ENCODE results near the gene GAREM1. TPM values are rescaled to one million over a fixed set of nuclear protein-coding genes. Genes with fewer than 3 reads are reported as not detected.

GAREM1 gene
- total RNA-seq, 1 experiment from 2014 or later: 11.1 TPM

GRCh38 chr18:32424696-32425095, 46.0 kb downstream of the GAREM1 start (continued):
- TF ChIP-seq YY1 (IDR thresholded peaks at IDR 0.05; ENCODE audit: extremely low read depth, insufficient replicate concordance, low read depth, low read length) (no peak), POLR2A (IDR thresholded peaks at IDR 0.05; ENCODE audit: borderline replicate concordance, extremely low read depth, insufficient read depth, insufficient read length) (no peak), EGR1 (IDR thresholded peaks at IDR 0.05; ENCODE audit: low read depth) (no peak), RAD21 (IDR thresholded peaks at IDR 0.05; ENCODE audit: low read depth) (no peak), TCF7L2 (IDR thresholded peaks at IDR 0.05; ENCODE audit: borderline replicate concordance, extremely low read depth, insufficient read depth, insufficient read length) (no peak), SP1 (IDR thresholded peaks at IDR 0.05; ENCODE audit: low read depth) (no peak), ZFX (IDR thresholded peaks at IDR 0.05) (no peak)

DNA sequence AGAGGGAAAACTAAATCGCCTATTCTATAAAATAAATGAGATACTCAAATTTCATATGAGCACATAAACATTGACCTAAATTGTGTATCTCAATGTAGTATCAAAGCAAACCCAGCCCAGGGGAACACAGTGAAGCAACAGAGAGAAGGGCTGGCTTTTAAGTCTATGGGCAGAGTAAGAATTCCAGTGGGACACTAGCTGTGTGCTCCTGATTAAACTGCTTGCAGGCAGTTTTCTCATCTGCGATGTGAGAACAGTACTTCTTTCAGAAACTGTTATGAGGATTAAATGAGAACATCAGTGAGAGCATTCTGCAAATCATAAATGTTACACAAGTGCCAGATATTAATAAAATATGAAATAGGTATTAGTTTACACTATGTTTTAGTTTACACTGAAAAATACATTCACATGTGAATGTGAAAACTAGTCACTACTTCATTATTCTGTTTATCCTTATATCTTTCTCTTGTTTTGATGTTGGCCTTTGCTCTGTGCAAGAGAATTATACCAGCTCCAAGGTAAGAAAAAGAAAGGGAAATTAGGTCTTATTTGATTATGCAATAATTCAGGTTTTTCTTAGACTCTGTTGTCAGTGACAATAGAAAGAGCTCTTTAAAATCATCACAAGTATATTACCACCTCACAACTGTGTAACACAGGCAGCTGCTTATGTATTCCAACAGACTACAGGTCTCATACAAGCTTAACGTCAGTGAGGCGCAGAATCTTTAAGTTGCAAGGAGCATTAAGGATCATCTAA, 47.5 kb downstream of the GAREM1 start:
- H3K27me3 ChIP-seq (ENCODE audit: insufficient read depth, low read length): no peaks in the 10 kb centered on the region
- no peaks in the 10 kb centered on the region for H3K79me2 ChIP-seq (ENCODE audit: insufficient read depth, low read length)
- H2AFZ ChIP-seq (ENCODE audit: low read depth, low read length, poor library complexity, severe bottlenecking): no peak overlapping the region
- no peak overlapping the region for H3K27ac ChIP-seq (ENCODE audit: low read depth, low read length)
- RAD21 ChIA-PET (ENCODE audit: low non-redundant PET in 1 of 2, low total read pairs in 2 of 2, uncharacterized antibody in 2 of 2, unreplicated experiment in 2 of 2): no interaction called here
- CTCF ChIA-PET: no interaction called here
- no peaks in the 10 kb centered on the region for H3K9me3 ChIP-seq (ENCODE audit: control insufficient read depth in 1 of 2, insufficient read depth in 1 of 2, low read depth in 1 of 2, low read length in 2 of 2)
- DNase-seq (ENCODE audit: low read depth, low spot score) (no peak), ATAC-seq (no peak)
- no peaks in the 10 kb centered on the region for H3K36me3 ChIP-seq (ENCODE audit: control insufficient read depth in 1 of 2, insufficient read depth in 2 of 2, low read length in 2 of 2)
- H3K4me3 ChIP-seq (replicated peaks in 1 of 2; ENCODE audit: low read depth in 1 of 2, low read length in 2 of 2): no peak overlapping the region
- TF ChIP-seq ZBTB33 (IDR thresholded peaks at IDR 0.05; ENCODE audit: extremely low read depth, insufficient replicate concordance, low read length) (no peak), CEBPB (IDR thresholded peaks at IDR 0.05; ENCODE audit: low read depth) (no peak), POLR2A (IDR thresholded peaks at IDR 0.05; ENCODE audit: borderline replicate concordance, extremely low read depth, insufficient read depth, insufficient read length) (no peak)
- no peaks in the 10 kb centered on the region for H4K20me1 ChIP-seq (ENCODE audit: insufficient read depth)
- H3K4me1 ChIP-seq (ENCODE audit: control insufficient read depth in 1 of 2, insufficient read depth in 2 of 2, low read length in 2 of 2): no peaks in the 10 kb centered on the region
- POLR2A ChIA-PET: no interaction called here
- no peak overlapping the region for H3K9ac ChIP-seq (ENCODE audit: low read length)
- intact Hi-C loops (cut with micrococcal nuclease): no loop called here
- H3K4me2 ChIP-seq (ENCODE audit: low read length): no peak overlapping the region
- H3K9me2 ChIP-seq (ENCODE audit: insufficient read depth): no peaks in the 10 kb centered on the region
- no TSS peak for BruUV-seq (replicated peaks)

All from HCT116 (cell line).